HG02943 (cell line): Measurements from ENCODE around the gene RNPEP.
A peak's percentile ranks its signal among the peaks of the same experiment; 100 is the strongest.
"Not testable (repeated sequence)": the region's sequence is repeated elsewhere in the genome, so short reads cannot be mapped to it uniquely, and the experiment has no call there.

Source experiments
- ATAC-seq: cut with Tn5 transposase; IDR thresholded peaks from one replicate; pipeline ENCODE4 v1.9.1; 2021; ENCODE audit warnings: mild to moderate bottlenecking, low read depth, moderate library complexity; ENCODE audit not compliant: unreplicated experiment

The RNPEP gene

DNA sequence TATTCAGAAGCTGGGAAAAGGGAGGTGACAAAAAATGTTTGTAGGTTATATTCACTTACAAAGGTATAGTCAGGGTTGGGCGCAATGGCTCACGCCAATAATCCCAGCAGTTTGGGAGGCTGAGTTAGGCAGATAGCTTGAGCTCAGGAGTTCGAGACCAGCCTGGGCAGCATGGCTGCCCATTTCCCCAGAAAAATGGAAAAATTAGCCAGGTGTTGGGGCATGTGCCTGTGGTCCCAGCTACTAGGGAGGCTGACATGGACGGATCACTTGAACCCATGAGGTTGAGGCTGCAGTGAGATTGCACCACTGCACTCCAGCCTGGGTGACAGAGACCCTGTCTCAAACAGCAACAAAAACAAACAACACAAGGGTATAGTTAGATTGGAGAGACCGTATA is 24.1 kb upstream of the RNPEP start:
- ATAC-seq: no peak

- ATAC-seq: not testable (repeated sequence)
These were observed 20.1 kb upstream of the RNPEP start for GRCh38 chr1:201962382-201962781.

DNA sequence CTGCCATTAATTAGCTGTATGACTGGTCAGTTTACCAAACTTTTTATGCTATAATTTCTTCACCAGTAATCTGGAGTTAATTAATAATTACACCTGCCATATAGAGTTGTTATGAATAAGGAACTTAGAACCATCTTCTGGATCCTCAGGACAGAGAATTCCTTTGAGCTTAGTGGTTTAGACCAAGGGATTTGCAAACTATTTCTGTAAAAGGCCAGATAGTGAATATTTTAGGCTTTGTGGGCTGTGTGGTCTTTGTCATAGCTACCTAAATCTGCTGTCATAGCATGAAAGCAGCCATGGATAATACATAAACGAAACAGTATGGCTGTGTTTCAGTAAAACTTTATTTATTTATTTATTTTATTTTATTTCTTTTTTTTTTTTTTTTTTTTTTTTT is 18.2 kb upstream of the RNPEP start:
- ATAC-seq: no peak

DNA sequence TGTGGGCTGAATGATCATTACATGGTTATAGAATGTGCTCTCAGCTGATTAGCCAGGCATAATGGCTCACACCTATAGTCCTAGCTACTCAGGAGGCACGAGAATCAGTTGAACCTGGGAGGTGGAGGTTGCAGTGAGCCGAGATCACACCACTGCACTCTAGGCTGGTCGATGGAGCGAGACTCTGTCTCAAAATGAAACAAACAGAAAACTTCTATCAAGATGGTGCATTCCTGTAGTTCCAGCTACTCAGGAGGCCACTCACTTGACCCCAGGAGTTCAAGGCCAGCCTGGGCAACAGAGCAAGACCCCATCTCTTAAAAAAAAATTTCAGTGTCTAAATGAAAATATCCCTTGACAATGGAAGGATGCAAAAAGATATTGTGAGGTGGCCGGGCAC is 16.3 kb upstream of the RNPEP start:
- no peak for ATAC-seq

DNA sequence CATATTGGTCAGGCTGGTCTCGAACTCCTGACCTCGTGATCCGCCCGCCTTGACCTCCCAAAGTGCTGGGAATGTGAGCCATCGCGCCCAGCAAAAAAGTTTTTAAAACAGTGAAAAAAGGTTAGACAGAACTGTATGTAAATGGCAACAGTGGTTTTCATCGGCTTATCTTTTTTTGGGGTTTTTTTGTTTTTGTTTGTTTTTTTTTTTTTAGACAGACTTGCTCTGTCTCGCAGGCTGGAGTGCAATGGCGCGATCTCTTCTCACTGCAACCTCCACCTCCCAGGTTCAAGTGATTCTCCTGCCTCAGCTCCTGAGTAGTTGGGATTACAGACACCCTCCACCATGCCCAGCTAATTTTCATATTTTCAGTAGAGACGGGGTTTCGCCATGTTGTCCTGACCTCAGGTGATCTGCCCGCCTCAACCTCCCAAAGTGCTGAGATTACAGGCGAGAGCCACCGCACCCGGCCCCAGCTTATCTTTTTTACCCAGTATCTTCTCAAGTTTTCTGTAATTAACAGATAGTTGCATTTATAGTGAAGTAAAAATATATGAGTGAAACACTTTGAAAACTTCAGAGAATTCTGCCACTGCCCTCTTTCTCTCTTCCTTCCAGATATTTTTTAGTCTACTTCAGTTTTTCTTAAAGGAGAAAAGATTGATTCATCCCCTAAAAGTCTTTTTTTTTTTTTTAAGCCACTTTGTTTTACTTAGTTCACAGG is 14.1 kb upstream of the RNPEP start:
- ATAC-seq: no peak

GRCh38 chr1:201970334-201971159 is 11.9 kb upstream of the RNPEP start:
- no peak for ATAC-seq

GRCh38 chr1:201982082-201982622 is 296 bp upstream of the RNPEP start:
- ATAC-seq: no peak

DNA sequence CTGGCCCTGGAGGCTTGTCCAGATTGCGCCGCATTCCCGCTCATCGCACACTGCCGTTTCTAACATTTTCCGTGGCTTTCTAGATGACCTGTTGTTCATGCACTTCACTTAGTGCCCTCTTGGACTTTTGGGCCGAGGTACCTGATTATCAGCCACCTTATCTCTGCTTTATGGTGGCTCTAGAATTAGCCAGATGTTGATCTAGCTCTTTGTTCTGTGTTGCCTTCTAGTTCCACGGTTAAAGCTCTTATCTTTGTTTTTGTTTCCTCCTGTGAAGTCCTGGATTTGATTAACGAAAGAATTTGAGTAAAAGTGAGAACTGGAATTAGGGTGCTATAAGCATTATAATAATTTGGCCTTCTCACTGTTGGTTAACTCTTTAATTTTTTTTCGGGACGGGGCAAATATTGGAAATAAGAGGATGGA is 945 bp downstream of the RNPEP start:
- ATAC-seq: peak; percentile 33

- ATAC-seq: no peak
These were observed 2.0 kb downstream of the RNPEP start for GRCh38 chr1:201984446-201984845.

DNA sequence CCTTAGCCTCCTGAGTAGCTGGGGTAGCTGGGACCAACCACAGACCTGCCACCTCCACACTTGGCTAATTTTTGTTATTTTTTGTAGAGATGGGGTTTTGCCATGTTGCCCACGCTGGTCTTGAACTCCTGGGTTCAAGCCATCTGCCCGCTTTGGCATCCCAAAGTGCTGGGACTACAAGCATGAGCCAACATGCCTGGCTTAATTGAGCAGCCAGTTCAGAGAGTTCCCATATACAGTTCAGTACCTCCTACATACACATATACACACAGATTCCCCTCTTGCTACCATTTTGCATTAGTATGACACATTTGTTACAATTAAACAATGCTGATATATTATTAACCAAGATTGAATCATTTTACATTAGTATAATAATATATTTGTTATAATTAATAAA is 2.9 kb downstream of the RNPEP start:
- ATAC-seq: no peak

DNA sequence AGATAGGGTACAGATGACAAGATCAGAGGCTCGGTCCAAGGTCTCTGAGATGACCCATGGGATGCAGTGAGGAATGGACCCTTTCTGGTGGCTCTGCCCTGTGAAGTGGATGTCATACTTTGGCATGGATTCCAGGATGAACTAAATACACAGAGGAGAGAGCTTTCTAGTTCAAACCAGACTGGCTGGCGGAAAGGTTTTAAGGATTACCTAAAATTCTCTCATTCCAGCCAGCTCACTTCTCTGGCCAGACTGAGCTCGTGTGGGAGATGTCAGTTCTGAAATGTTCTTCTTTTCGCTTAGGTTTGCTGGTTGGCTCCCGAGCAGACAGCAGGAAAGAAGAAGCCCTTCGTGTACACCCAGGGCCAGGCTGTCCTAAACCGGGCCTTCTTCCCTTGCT is 6.2 kb downstream of the RNPEP start:
- no peak for ATAC-seq

DNA sequence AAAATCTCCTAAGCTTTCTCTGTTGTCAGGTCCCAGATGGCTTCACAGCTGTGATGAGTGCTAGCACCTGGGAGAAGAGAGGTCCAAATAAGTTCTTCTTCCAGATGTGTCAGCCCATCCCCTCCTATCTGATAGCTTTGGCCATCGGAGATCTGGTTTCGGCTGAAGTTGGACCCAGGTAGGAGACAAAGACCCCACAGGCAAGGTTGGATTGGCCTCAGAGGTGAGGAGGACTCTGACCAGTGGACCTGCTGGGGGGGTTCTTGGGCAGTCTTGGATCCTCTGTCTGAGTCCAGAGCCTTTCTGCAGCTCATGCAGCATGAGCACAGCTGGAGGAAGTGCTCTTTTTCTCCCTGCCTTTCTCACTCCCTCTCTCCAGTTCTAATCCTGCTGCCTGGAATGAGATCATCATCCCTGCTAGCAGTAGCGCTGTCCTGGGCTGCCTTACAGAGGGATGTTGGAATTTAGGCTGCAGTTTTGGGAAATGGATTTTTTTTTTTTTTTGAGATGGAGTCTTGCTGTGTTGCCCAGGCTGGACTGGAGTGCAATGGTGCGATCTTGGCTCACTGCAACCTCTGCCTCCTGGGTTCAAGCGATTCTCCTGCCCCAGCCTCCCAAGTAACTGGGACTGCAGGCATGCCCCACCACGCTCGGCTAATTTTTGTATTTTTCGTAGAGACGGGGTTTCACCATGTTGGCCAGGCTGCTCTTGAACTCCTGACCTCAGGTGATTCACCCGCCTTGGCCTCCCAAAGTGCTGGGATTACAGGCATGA is 7.1 kb downstream of the RNPEP start:
- ATAC-seq: no peak

DNA sequence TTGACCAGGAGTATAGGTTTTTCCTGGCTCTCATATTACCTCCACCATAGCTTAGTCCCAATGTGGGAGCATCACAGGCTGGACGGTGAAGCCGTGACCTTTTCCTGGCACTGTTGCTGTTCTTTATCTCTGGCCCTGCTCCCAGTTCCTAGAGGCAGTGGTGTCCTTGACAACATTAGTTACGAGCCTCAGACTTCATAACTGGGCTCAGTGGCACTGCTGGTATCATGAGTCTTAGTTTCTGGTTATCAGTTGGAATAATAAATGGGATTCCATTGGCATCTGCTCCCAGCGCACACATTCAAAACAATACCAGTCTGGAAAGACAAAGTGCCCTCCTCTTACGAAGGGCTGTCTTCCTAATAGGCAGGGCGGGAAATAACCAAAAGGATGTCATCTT is 8.0 kb downstream of the RNPEP start:
- ATAC-seq: no peak

DNA sequence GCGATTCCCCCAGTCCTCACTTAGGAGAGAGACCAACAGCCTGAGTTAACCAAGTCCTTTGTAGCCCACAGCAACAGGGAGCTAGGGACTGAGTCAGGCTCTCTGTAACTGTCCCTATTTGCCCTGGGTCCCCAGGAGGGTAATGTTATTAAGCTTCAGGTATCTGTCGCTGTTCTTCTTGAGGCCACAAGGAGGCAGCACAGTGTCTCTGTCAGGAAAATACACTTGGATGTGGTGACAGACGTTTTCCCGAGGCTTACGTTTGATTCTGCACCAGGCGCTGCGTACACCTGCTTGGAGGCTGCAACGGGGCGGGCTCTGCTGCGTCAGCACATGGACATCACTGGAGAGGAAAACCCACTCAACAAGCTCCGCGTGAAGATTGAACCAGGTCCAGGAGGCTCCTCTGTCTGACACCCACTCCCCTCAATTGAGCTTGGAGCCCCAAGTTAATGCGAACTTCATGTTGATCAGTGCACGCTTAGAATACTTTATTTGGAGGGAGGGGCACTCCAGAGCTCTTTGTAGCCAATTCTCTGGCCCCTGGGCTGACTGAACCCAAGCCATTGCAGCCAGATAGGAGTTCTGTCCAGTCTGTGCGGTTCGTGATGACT is 17.3 kb downstream of the RNPEP start:
- ATAC-seq: no peak

DNA sequence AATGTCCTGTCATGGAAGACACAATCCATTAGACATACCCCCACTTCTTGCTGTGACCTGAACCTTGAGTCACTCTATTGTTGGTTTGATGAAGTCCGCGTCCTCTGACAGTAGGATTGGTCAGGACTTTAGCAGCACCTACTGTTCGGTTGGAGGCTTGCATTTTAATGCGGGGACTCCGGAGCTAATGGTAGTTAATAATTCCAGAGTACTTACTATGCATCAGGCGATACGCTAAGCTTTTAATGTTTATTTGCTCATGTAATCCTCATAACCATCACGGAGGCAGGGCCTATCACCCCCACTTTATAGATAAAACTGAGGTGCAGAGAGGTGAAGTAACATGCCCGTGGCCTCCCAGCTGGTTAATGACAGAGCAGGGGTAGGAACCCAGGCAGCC is 20.1 kb downstream of the RNPEP start:
- ATAC-seq: no peak

GRCh38 chr1:202004711-202005110 is 22.3 kb downstream of the RNPEP start:
- ATAC-seq: no peak

- ATAC-seq: no peak
These were observed 23.5 kb downstream of the RNPEP start for GRCh38 chr1:202005958-202006357.

DNA sequence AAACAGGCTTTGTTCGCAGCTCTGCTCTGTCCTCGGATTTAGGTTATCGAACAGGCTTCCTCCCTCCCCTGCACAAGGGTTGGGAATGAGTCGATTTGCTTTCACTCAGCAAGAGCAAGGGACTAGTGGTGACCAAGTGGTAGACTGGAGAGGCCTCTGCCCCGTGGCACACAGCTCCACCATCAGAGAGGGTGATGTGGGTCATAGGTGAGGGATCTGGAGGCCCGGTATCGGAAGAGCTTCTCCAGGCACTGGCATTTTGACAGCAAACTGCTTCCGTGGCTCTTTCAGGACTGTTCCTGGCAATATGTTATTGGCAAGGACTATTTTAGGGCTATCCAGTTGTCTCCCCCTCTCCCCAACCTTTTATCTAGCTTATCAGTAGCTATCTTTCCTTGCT is 24.9 kb downstream of the RNPEP start:
- ATAC-seq: no peak

DNA sequence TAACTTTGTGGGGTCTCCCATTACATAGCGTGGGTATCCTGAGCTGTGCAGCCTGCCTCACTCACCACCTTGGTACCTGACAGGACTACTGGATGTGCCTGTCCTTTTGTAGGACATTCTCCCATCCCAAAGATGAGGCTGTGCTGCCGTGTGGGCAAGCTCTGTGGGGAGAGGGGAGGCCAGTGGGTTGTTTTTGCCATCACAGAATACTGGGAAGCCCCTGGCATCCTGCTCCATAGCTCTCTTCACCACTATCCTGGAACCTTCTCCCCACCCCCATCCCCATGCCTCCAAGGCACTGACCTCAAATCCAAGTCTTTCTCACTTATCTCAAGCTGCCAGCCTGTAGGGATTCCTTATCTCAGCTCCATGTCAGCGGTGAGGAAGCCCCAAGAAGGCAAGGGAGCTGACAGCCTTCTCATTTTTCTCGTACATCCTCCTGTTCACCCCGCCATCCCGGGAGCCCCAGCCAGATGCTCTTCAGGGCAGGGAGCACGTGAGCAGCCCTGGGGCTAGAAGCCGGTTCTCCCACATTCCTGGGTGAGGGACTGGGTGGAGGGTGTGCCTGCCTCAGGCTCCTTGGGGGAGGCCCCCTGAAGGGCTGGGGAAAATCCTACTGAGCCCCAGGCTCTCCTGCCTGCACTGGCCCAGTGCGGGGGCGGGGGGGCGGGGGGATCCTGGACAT is 25.5 kb downstream of the RNPEP start:
- ATAC-seq: no peak
